Astrocyte (in vitro differentiated cells and primary cell): Measurements from ENCODE around the gene ZNF621. TPM values are rescaled to one million over a fixed set of nuclear protein-coding genes. Genes with fewer than 3 reads are reported as not detected.
A peak's percentile ranks its signal among the peaks of the same experiment; 100 is the strongest.
"Not testable (repeated sequence)": the region's sequence is repeated elsewhere in the genome, so short reads cannot be mapped to it uniquely, and the experiment has no call there.

ENCODE experiments used
- DNase-seq: peaks from one replicate; pipeline ENCODE4 v3.0.0-alpha.2; 2010; ENCODE audit warnings: low read depth
- FAIRE-seq: peaks from 2 replicates; lab custom pipeline; 2011; peaks lifted over from hg19 to GRCh38; lab: Jason Lieb, UNC
- H2AFZ ChIP-seq: 2 replicates; pipeline ENCODE4 v1.6.0; 2012; ENCODE audit warnings: low read depth, low read length, inconsistent platforms
- H3K27ac ChIP-seq: 2 replicates; pipeline ENCODE4 v1.5.1; 2011; ENCODE audit warnings: low read depth, low read length, inconsistent platforms
- H3K27me3 ChIP-seq: 2 replicates; pipeline ENCODE4 v1.6.0; 2011; ENCODE audit warnings: low read length, inconsistent platforms; ENCODE audit not compliant: insufficient read depth
- H3K36me3 ChIP-seq: 2 replicates; pipeline ENCODE4 v1.5.1; 2011; ENCODE audit warnings: low read length, inconsistent platforms; ENCODE audit not compliant: insufficient read depth
- H3K4me1 ChIP-seq: 2 replicates; pipeline ENCODE4 v1.5.1; 2011; ENCODE audit warnings: low read length, inconsistent platforms; ENCODE audit not compliant: insufficient read depth
- H3K4me2 ChIP-seq: 2 replicates; pipeline ENCODE4 v1.6.0; 2012; ENCODE audit warnings: low read length, inconsistent platforms
- H3K4me3 ChIP-seq: 2 replicates; pipeline ENCODE4 v1.5.1; 2011; ENCODE audit warnings: low read depth, mild to moderate bottlenecking, low read length, inconsistent platforms; ENCODE audit not compliant: insufficient read depth
- H3K79me2 ChIP-seq: 2 replicates; pipeline ENCODE4 v1.6.0; 2012; ENCODE audit warnings: mild to moderate bottlenecking, low read length, inconsistent platforms; ENCODE audit not compliant: insufficient read depth
- H3K9ac ChIP-seq: 2 replicates; pipeline ENCODE4 v1.6.0; 2012; ENCODE audit warnings: mild to moderate bottlenecking, low read length, inconsistent platforms
- H3K9me3 ChIP-seq: 2 replicates; pipeline ENCODE4 v1.5.1; 2012; ENCODE audit warnings: low read depth, mild to moderate bottlenecking, low read length, inconsistent platforms; ENCODE audit not compliant: insufficient read depth
- H4K20me1 ChIP-seq: 2 replicates; pipeline ENCODE4 v1.6.0; 2012; ENCODE audit warnings: low read length, inconsistent platforms; ENCODE audit not compliant: insufficient read depth
- H3K27ac Mint-ChIP-seq: one replicate; pipeline ENCODE4 v1.8.0; 2021; ENCODE audit warnings: mild to moderate bottlenecking, mixed read lengths; ENCODE audit not compliant: unreplicated experiment
- H3K27me3 Mint-ChIP-seq: one replicate; pipeline ENCODE4 v1.8.0; 2021; ENCODE audit warnings: low read depth, mixed read lengths; ENCODE audit not compliant: unreplicated experiment
- H3K36me3 Mint-ChIP-seq: one replicate; pipeline ENCODE4 v1.8.0; 2021; ENCODE audit warnings: low read depth, mixed read lengths; ENCODE audit not compliant: unreplicated experiment
- H3K4me1 Mint-ChIP-seq: one replicate; pipeline ENCODE4 v1.8.0; 2021; ENCODE audit warnings: low read depth, mixed read lengths; ENCODE audit not compliant: unreplicated experiment
- H3K4me3 Mint-ChIP-seq: one replicate; pipeline ENCODE4 v1.8.0; 2021; ENCODE audit warnings: mild to moderate bottlenecking, moderate library complexity, mixed read lengths; ENCODE audit not compliant: unreplicated experiment
- H3K9me3 Mint-ChIP-seq: one replicate; pipeline ENCODE4 v1.8.0; 2021; ENCODE audit warnings: mild to moderate bottlenecking, mixed read lengths; ENCODE audit not compliant: unreplicated experiment
- CTCF ChIP-seq: IDR thresholded peaks from 2 replicates; pipeline ENCODE4 v1.5.1; 2011; ENCODE audit warnings: low read depth, mild to moderate bottlenecking, inconsistent platforms, low read length, moderate library complexity; ENCODE audit not compliant: insufficient read depth
- EZH2 ChIP-seq: IDR thresholded peaks from 2 replicates; pipeline ENCODE4 v1.6.1; 2012; ENCODE audit warnings: mild to moderate bottlenecking, low read length, inconsistent platforms; ENCODE audit not compliant: insufficient read depth
- total RNA-seq: library from RNA; stranded (reverse); gene quantifications from 2 replicates; pipeline ENCODE4 v1.2.1, GENCODE V29; 2021

Gene ZNF621
- total RNA-seq, 1 donor from 2014 or later, result 28.9 TPM

- Mint-ChIP-seq H3K27ac (no peak overlapping the region), H3K4me1 (peaks cover 7% of the 10 kb centered on the region), H3K36me3 (peaks cover 6% of the 10 kb centered on the region), H3K9me3 (peaks cover 20% of the 10 kb centered on the region), H3K27me3 (no peaks in the 10 kb centered on the region), H3K4me3 (no peak overlapping the region)
- Histone ChIP-seq H3K9me3 (no peaks in the 10 kb centered on the region), H2AFZ (no peak overlapping the region), H3K79me2 (no peaks in the 10 kb centered on the region), H3K27me3 (no peaks in the 10 kb centered on the region), H3K27ac (no peak overlapping the region), H3K4me1 (peaks cover 3% of the 10 kb centered on the region), H3K9ac (no peak overlapping the region), H4K20me1 (no peaks in the 10 kb centered on the region), H3K4me3 (no peak overlapping the region), H3K4me2 (no peak overlapping the region), H3K36me3 (no peaks in the 10 kb centered on the region)
- no peak for TF ChIP-seq CTCF
- no peak for FAIRE-seq
- DNase-seq, result peak; percentile 18
Measured at GRCh38 chr3:40557575-40558161, 32.9 kb downstream of the ZNF621 start.

- not testable (repeated sequence) for H2AFZ ChIP-seq, H3K4me3 ChIP-seq, H3K4me1 Mint-ChIP-seq, H3K27me3 Mint-ChIP-seq, H3K27ac Mint-ChIP-seq, H3K9me3 ChIP-seq, FAIRE-seq, H3K27ac ChIP-seq, H3K4me1 ChIP-seq, H3K36me3 ChIP-seq, H3K4me3 Mint-ChIP-seq, H3K9ac ChIP-seq, H3K79me2 ChIP-seq, DNase-seq, H3K27me3 ChIP-seq, H3K36me3 Mint-ChIP-seq, H3K4me2 ChIP-seq, H4K20me1 ChIP-seq
- peaks cover 22% of the 10 kb centered on the region for H3K9me3 Mint-ChIP-seq
Measured at GRCh38 chr3:40562482-40562881, 37.7 kb downstream of the ZNF621 start.

- not testable (repeated sequence) for H3K36me3 ChIP-seq, H3K9me3 ChIP-seq, FAIRE-seq, DNase-seq, H3K4me1 ChIP-seq, H2AFZ ChIP-seq, H3K36me3 Mint-ChIP-seq, H3K27me3 Mint-ChIP-seq, H3K4me3 ChIP-seq, H3K4me3 Mint-ChIP-seq, H3K27ac Mint-ChIP-seq, H4K20me1 ChIP-seq, H3K4me1 Mint-ChIP-seq, H3K79me2 ChIP-seq, H3K27me3 ChIP-seq, H3K27ac ChIP-seq, H3K4me2 ChIP-seq, H3K9ac ChIP-seq
- H3K9me3 Mint-ChIP-seq, result peaks cover 27% of the 10 kb centered on the region
Measured at GRCh38 chr3:40565629-40566028, 40.9 kb downstream of the ZNF621 start.

GRCh38 chr3:40566694-40567093 lies 41.9 kb downstream of the ZNF621 start:
- Mint-ChIP-seq H3K36me3 (peaks cover 3% of the 10 kb centered on the region), H3K4me3 (no peak overlapping the region), H3K9me3 (peaks cover 19% of the 10 kb centered on the region), H3K27me3 (no peaks in the 10 kb centered on the region), H3K27ac (no peak overlapping the region), H3K4me1 (no peaks in the 10 kb centered on the region)
- H2AFZ ChIP-seq, result no peak overlapping the region
- H3K4me1 ChIP-seq, result no peaks in the 10 kb centered on the region
- H3K4me2 ChIP-seq, result no peak overlapping the region
- H3K9me3 ChIP-seq, result peaks cover 7% of the 10 kb centered on the region
- no peaks in the 10 kb centered on the region for H3K27me3 ChIP-seq
- DNase-seq, result no peak
- H4K20me1 ChIP-seq, result no peaks in the 10 kb centered on the region
- no peak for TF ChIP-seq CTCF
- TF ChIP-seq EZH2, result no peak
- H3K4me3 ChIP-seq, result no peak overlapping the region
- no peak overlapping the region for H3K27ac ChIP-seq
- H3K79me2 ChIP-seq, result no peaks in the 10 kb centered on the region
- no peaks in the 10 kb centered on the region for H3K36me3 ChIP-seq
- no peak for FAIRE-seq
- H3K9ac ChIP-seq, result no peak overlapping the region
